Brain pericyte (primary cell): ENCODE data around the gene ASTN2.

Experiments
- DNase-seq: peaks from one replicate; pipeline ENCODE4 v3.0.0-alpha.2; 2012; ENCODE audit warnings: low read depth, low spot score

Gene ASTN2

GRCh38 chr9:116815835-116816234 lies 599.0 kb downstream of the ASTN2 start:
- DNase-seq = no peak

GRCh38 chr9:116813031-116813300 lies 601.9 kb downstream of the ASTN2 start:
- no peak for DNase-seq

DNA sequence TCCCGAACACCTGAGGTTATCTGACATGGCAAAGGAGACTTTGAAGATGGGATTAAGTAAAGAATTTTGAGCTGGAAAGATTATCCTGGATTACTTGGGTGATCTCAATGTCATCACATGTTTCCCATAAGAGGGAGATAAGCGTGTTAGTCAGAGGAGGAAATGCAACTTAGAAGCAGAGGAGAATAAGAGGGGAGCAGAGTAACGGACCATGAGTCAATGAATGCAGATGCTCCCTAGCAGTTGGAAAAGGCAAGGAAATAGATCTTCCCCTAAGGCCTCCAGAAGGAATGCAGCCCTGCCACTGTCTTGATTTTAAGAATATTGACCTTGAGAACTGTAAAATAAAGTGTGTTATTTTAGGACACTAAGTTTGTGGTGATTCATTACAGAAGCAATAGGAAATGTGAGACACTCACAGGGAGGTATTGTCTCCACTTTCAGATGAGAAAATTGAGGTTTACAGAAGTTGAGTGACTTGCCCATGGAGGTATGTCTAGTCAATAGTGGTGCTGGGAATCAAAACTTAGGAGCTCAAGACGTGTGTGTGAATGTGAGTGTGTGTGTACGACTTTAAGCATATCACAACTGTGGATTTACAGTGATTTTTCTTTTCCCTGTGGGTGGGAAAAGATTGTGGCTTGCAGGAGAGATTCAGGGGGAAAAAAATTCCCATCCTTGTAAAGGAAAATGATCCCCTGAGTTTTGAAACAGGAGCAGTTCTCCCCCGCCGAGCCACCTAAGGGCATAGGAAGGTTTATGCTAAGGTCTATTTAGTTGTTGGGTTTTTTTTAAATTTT lies 602.4 kb downstream of the ASTN2 start:
- no peak for DNase-seq

- no peak for DNase-seq
Measured at GRCh38 chr9:116809656-116810055, 605.2 kb downstream of the ASTN2 start.

- no peak for DNase-seq
Measured at GRCh38 chr9:116806075-116806474, 608.8 kb downstream of the ASTN2 start.

DNA sequence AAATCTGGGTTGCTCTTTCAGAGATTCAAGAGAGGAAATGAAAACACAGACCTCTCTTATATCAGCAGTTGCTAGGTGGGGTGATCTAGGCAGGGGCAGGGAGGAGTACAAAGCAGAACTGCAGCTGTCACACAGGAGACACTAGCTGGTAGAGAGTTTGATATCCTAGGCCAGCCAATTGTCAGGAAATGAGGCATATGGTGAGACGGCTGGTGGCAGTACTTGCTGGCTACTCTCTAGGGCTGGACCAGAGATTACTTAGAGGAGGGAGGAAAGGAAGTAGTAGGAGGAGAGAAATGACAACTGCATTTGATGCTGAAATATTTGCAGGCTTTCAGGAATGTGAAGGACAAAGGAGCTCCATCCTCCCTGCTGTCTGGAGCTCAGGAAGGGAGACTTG lies 614.0 kb downstream of the ASTN2 start:
- no peak for DNase-seq

DNA sequence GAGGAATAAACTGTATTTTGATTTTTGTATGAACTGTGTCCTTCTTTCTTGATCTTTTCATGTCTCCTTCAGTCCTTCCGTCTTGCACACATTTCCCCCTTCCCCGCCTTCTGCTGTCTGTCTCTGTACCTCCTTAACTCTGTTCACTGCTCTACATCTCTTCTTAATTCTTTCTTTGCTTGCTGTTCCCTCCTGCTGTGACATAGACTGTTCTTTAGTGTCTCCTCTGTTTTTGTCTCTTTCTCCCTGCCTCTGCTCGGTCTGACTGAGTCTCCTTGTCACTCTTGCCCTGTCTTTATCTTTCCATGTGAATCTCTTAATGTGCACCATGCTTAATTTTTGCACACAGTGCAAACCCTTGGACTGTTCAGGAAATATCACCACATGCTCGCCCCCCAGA lies 614.8 kb downstream of the ASTN2 start:
- DNase-seq = no peak

DNA sequence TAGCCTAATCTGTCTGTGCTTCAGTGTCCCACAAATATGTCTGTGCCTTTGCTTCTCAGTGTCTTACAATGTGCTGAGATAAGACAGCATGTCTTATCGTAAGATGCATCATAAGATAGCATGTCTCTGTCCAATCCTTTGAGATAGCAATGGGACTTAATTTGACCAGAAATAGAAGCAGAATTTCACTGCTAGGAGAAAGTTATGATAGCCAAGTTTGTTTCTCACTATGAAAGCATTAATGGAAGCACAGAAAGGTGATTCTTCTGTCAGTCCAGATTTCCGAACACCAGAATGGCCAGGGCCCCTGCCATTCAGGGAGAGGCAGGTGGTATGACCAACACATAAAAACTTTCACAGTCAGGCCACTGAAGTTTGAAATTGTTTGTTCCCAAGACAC lies 616.3 kb downstream of the ASTN2 start:
- DNase-seq = no peak

GRCh38 chr9:116797276-116797675 lies 617.6 kb downstream of the ASTN2 start:
- no peak for DNase-seq

DNA sequence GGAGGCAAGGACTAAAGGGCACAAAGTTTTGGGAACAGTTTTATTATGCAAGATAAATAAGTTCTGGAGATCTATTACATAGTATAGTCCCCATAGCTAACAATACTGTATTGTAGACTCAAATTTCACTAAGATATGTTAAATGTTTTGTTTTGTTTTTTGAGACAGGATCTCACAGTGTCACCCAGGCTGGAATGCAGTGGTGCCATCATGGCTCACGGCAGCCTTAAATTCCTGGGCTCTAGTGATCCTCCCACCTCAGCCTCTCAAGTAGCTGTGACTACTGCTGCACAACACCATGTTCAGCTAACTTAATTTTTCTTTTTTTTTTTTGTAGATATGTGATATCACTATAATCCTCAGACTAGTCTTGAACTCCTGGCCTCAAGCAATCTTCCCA lies 618.2 kb downstream of the ASTN2 start:
- DNase-seq = no peak

- DNase-seq = no peak
Measured at GRCh38 chr9:116795821-116796220, 619.0 kb downstream of the ASTN2 start.

DNA sequence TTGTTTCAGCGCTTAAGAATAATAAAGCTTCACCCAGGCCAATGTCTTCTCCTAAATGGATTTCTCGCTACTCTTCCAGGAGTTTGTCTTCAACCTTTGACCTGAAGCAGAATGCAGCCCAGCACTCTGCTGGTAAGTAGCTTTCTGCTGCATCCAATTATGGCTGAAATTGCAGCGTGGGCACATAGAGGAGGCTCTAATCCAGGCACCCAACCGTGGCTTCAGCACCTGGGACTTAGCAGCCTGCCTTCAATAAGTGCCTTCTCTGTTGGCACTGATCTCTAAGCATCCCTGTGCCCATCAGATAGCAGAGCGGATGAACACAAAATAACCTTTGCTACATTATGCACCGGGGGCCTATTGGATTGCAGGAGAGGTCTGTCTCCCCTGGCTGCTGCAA lies 622.6 kb downstream of the ASTN2 start:
- DNase-seq = no peak

DNA sequence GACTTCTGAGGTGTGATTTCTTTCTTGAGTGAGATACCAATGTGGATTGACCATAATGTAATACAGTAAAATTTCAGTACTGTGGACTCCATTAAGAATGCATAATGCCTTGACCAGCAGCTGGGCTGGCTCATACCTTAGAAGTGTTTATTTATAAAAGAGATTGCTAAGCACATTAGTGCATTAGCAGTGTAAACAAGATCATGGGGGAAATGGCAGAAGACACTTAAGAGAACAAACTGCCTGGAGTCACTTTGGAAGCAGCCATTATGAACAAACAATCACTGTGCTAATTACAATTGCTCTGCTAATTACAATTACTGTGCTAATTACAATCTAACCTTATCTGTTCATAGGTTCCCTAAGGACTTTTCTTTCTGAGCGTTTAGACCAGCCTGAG lies 623.5 kb downstream of the ASTN2 start:
- no peak for DNase-seq

GRCh38 chr9:116789081-116789480 lies 625.8 kb downstream of the ASTN2 start:
- DNase-seq = no peak

GRCh38 chr9:116786737-116787136 lies 628.1 kb downstream of the ASTN2 start:
- no peak for DNase-seq

- no peak for DNase-seq
Measured at GRCh38 chr9:116777116-116777515, 637.7 kb downstream of the ASTN2 start.

DNA sequence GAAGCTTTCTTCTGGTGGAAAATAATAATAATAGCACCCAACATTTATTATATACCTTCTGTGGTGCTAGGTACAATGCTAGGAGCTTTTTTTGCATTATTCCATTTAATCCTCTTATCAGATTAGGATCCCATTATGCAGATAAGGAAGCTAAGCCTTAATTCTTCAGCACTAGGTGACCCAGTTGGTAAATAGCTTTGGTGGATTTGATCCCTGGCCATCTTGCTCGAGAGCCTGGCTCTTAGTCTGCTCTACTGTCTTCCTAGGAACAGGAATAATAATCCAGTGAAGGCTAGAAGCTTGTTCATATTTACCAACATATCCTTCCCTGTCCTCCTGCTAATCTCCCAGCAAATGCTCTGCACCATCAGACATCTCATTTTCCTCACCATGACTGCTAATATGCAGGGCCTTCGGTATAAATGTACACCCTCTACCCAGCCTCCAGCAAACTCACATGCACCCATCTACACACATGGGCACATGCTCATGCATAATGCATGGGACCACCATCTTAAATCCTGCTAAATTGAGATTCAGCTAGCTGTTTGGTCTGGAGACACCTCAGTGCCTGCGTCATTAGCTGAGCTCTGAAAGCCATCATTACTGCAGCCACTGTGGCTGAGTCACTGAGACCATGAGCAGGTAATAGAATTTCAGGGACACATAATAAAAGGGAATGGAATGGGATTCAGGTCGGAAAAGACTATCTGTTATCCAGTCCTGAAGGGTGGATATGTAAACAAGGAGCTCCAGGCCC lies 640.3 kb downstream of the ASTN2 start:
- DNase-seq = no peak

DNA sequence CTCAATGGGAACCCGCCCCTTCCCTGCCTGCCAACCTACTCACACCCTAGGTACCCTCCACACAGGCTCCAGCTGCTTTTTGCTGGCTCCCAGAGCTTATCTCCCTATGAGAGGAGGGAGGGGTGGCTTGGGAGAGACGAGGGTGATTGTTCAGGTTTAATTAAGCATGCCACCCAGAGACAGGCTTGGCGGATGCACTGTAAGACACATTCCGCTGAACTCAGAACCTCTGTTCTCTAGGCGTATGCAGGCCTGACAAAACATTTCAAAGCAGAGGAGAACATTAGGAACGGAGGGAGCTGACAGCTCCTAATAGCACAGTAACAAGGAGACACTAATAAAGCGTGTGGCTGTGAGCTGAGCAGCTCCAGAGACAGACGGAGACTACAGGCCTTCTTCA lies 647.6 kb downstream of the ASTN2 start:
- DNase-seq = no peak

DNA sequence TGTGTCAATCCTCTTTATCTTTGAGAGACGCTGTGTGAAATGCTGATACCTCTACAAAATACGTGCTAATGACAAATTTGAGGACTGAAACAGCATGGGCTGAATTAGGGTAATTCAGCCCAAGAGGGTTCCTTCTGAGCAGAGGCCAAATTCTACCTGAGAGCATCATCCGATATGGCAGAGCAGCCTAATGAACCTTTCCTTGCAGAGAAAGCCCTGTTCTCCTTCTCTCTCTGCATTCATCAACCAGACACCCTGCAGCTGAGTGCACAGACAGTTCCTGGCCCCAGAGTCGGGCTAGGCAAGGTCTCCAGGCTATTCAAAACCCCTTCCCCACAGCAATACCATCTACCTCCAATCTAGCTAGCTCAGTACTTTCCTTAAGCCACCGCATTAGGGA lies 649.8 kb downstream of the ASTN2 start:
- DNase-seq = no peak

- DNase-seq = no peak
Measured at GRCh38 chr9:116763770-116764169, 651.1 kb downstream of the ASTN2 start.

- DNase-seq = no peak
Measured at GRCh38 chr9:116760636-116761035, 654.2 kb downstream of the ASTN2 start.

GRCh38 chr9:116757030-116757429 lies 657.8 kb downstream of the ASTN2 start:
- no peak for DNase-seq

DNA sequence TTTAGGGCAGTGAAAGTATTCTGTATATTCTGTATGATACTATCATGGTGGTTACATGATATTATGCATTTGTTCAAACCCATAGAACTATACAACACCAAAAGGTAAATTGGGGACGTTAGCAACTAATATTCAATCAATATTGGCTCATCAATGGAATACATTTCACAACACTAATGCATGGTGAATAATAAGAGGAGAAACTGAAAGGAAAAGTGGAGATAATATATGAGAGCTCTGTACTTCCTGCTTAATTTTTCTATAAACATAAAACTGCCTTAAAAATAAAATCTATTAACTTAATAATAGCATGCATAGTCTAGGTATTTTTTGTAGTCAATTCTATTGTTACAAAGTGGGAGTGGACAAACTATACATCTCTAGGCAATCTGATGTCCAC lies 661.5 kb downstream of the ASTN2 start:
- DNase-seq = no peak
